ENCODE measurements around the gene HS3ST2. TPM values are rescaled to one million over a fixed set of nuclear protein-coding genes. Genes with fewer than 3 reads are reported as not detected.
"Not testable (repeated sequence)": the region's sequence is repeated elsewhere in the genome, so short reads cannot be mapped to it uniquely, and the experiment has no call there.

The HS3ST2 gene
- total and polyA plus RNA-seq, 2 donors: 2.4 TPM; not detected in 1

DNA sequence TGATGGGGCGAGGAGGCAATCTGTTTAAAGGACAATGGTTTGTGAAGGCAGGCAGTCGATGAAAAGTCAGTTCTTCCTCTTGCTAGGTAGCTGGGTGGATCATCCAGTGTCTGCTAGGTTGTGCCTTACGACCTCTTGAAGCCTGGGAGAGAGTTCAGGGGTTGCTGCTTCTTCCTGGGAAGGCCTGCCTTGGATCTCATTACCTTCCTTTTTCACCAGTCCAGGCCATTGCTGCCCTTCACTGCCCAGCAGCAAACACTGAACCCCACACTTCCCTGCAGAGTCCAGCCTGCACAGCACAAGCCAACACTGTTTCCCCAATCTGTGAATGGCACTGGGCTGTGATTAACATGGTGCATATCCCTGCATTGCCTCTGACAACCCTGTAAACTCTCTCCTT, 24.7 kb downstream of the HS3ST2 start:
- Histone ChIP-seq H3K27me3 (ENCODE audit: control insufficient read depth in 2 of 2, insufficient read depth in 1 of 2, low read length in 1 of 2) (no peaks in the 10 kb centered on the region), H3K9me3 (ENCODE audit: control insufficient read depth in 2 of 2, insufficient read depth in 1 of 2, low read length in 1 of 2) (no peaks in the 10 kb centered on the region), H3K4me3 (ENCODE audit: low read length in 2 of 2) (no peak overlapping the region), H3K27ac (ENCODE audit: low read depth in 1 of 2, low read length in 1 of 2) (no peak overlapping the region), H3K4me1 (ENCODE audit: control insufficient read depth in 2 of 2, insufficient read depth in 2 of 2, low read length in 2 of 2) (no peaks in the 10 kb centered on the region), H3K36me3 (ENCODE audit: control insufficient read depth in 2 of 2, insufficient read depth in 2 of 2, low read length in 1 of 2) (no peaks in the 10 kb centered on the region)
- no peak for DNase-seq (ENCODE audit: low read depth in 6 of 9, low spot score in 9 of 9)
- WGBS: 86% methylated on average over 3 of the region's 3 CpGs

GRCh38 chr16:22842031-22842430, 28.1 kb downstream of the HS3ST2 start:
- DNase-seq (ENCODE audit: low read depth in 6 of 9, low spot score in 9 of 9); H3K9me3 ChIP-seq (ENCODE audit: control insufficient read depth in 2 of 2, insufficient read depth in 1 of 2, low read length in 1 of 2); H3K27me3 ChIP-seq (ENCODE audit: control insufficient read depth in 2 of 2, insufficient read depth in 1 of 2, low read length in 1 of 2); H3K4me1 ChIP-seq (ENCODE audit: control insufficient read depth in 2 of 2, insufficient read depth in 2 of 2, low read length in 2 of 2); H3K4me3 ChIP-seq (ENCODE audit: low read length in 2 of 2); H3K27ac ChIP-seq (ENCODE audit: low read depth in 1 of 2, low read length in 1 of 2); H3K36me3 ChIP-seq (ENCODE audit: control insufficient read depth in 2 of 2, insufficient read depth in 2 of 2, low read length in 1 of 2): not testable (repeated sequence)
- WGBS: 95% methylated on average over 4 of the region's 4 CpGs

- Histone ChIP-seq H3K27ac (ENCODE audit: low read depth in 1 of 2, low read length in 1 of 2) (no peak overlapping the region), H3K4me1 (ENCODE audit: control insufficient read depth in 2 of 2, insufficient read depth in 2 of 2, low read length in 2 of 2) (no peaks in the 10 kb centered on the region), H3K36me3 (ENCODE audit: control insufficient read depth in 2 of 2, insufficient read depth in 2 of 2, low read length in 1 of 2) (no peaks in the 10 kb centered on the region), H3K27me3 (ENCODE audit: control insufficient read depth in 2 of 2, insufficient read depth in 1 of 2, low read length in 1 of 2) (no peaks in the 10 kb centered on the region), H3K9me3 (ENCODE audit: control insufficient read depth in 2 of 2, insufficient read depth in 1 of 2, low read length in 1 of 2) (no peaks in the 10 kb centered on the region), H3K4me3 (ENCODE audit: low read length in 2 of 2) (no peak overlapping the region)
- DNase-seq (ENCODE audit: low read depth in 6 of 9, low spot score in 9 of 9): no peak
- 93% methylated on average over 3 of the region's 3 CpGs for WGBS
Measured at GRCh38 chr16:22843122-22843521, 29.2 kb downstream of the HS3ST2 start.

DNA sequence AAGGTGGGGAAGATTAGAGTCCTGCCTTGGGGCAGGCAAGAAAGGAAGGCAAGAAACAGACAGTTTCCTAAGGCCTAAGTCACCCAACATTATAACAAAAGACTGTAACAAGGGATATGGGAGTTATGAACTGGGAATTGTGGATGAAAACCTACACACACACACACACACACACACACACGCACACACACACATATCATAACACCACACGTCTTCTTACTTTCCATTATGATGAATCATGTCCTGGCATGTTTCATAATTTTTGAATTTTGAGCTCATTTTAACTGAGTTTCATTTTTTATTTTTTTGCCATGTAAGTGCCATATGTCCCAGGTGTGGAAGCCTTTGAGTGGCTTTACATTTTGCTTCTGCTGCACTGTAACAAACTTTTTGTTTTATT, 29.9 kb downstream of the HS3ST2 start:
- Histone ChIP-seq H3K4me3 (ENCODE audit: low read length in 2 of 2) (no peak overlapping the region), H3K27ac (ENCODE audit: low read depth in 1 of 2, low read length in 1 of 2) (no peak overlapping the region), H3K36me3 (ENCODE audit: control insufficient read depth in 2 of 2, insufficient read depth in 2 of 2, low read length in 1 of 2) (no peaks in the 10 kb centered on the region), H3K4me1 (ENCODE audit: control insufficient read depth in 2 of 2, insufficient read depth in 2 of 2, low read length in 2 of 2) (no peaks in the 10 kb centered on the region), H3K27me3 (ENCODE audit: control insufficient read depth in 2 of 2, insufficient read depth in 1 of 2, low read length in 1 of 2) (no peaks in the 10 kb centered on the region), H3K9me3 (ENCODE audit: control insufficient read depth in 2 of 2, insufficient read depth in 1 of 2, low read length in 1 of 2) (no peaks in the 10 kb centered on the region)
- DNase-seq (ENCODE audit: low read depth in 6 of 9, low spot score in 9 of 9): no peak
- 84% methylated on average over 2 of the region's 2 CpGs for WGBS

- H3K27ac ChIP-seq (ENCODE audit: low read depth in 1 of 2, low read length in 1 of 2): no peak overlapping the region
- H3K4me1 ChIP-seq (ENCODE audit: control insufficient read depth in 2 of 2, insufficient read depth in 2 of 2, low read length in 2 of 2): no peaks in the 10 kb centered on the region
- H3K4me3 ChIP-seq (ENCODE audit: low read length in 2 of 2): no peak overlapping the region
- no peak for DNase-seq (ENCODE audit: low read depth in 6 of 9, low spot score in 9 of 9)
- H3K36me3 ChIP-seq (ENCODE audit: control insufficient read depth in 2 of 2, insufficient read depth in 2 of 2, low read length in 1 of 2): no peaks in the 10 kb centered on the region
- WGBS: 82% methylated on average over 3 of the region's 3 CpGs
- no peaks in the 10 kb centered on the region for H3K27me3 ChIP-seq (ENCODE audit: control insufficient read depth in 2 of 2, insufficient read depth in 1 of 2, low read length in 1 of 2)
- H3K9me3 ChIP-seq (ENCODE audit: control insufficient read depth in 2 of 2, insufficient read depth in 1 of 2, low read length in 1 of 2): no peaks in the 10 kb centered on the region
Measured at GRCh38 chr16:22844416-22844815, 30.5 kb downstream of the HS3ST2 start.

GRCh38 chr16:22847100-22847499, 33.1 kb downstream of the HS3ST2 start:
- no peak for DNase-seq (ENCODE audit: low read depth in 6 of 9, low spot score in 9 of 9)
- Histone ChIP-seq H3K4me1 (ENCODE audit: control insufficient read depth in 2 of 2, insufficient read depth in 2 of 2, low read length in 2 of 2) (no peaks in the 10 kb centered on the region), H3K36me3 (ENCODE audit: control insufficient read depth in 2 of 2, insufficient read depth in 2 of 2, low read length in 1 of 2) (no peaks in the 10 kb centered on the region), H3K4me3 (ENCODE audit: low read length in 2 of 2) (no peak overlapping the region), H3K27me3 (ENCODE audit: control insufficient read depth in 2 of 2, insufficient read depth in 1 of 2, low read length in 1 of 2) (no peaks in the 10 kb centered on the region), H3K9me3 (ENCODE audit: control insufficient read depth in 2 of 2, insufficient read depth in 1 of 2, low read length in 1 of 2) (no peaks in the 10 kb centered on the region), H3K27ac (ENCODE audit: low read depth in 1 of 2, low read length in 1 of 2) (no peak overlapping the region)
- 81% methylated on average over 3 of the region's 3 CpGs for WGBS

- H3K9me3 ChIP-seq (ENCODE audit: control insufficient read depth in 2 of 2, insufficient read depth in 1 of 2, low read length in 1 of 2): no peaks in the 10 kb centered on the region
- H3K27me3 ChIP-seq (ENCODE audit: control insufficient read depth in 2 of 2, insufficient read depth in 1 of 2, low read length in 1 of 2): no peaks in the 10 kb centered on the region
Measured at GRCh38 chr16:22847690-22848089, 33.7 kb downstream of the HS3ST2 start.

GRCh38 chr16:22848451-22848850, 34.5 kb downstream of the HS3ST2 start:
- no peak for DNase-seq (ENCODE audit: low read depth in 6 of 9, low spot score in 9 of 9)
- Histone ChIP-seq H3K27me3 (ENCODE audit: control insufficient read depth in 2 of 2, insufficient read depth in 1 of 2, low read length in 1 of 2) (no peaks in the 10 kb centered on the region), H3K36me3 (ENCODE audit: control insufficient read depth in 2 of 2, insufficient read depth in 2 of 2, low read length in 1 of 2) (no peaks in the 10 kb centered on the region), H3K27ac (ENCODE audit: low read depth in 1 of 2, low read length in 1 of 2) (no peak overlapping the region), H3K4me1 (ENCODE audit: control insufficient read depth in 2 of 2, insufficient read depth in 2 of 2, low read length in 2 of 2) (no peaks in the 10 kb centered on the region), H3K9me3 (ENCODE audit: control insufficient read depth in 2 of 2, insufficient read depth in 1 of 2, low read length in 1 of 2) (no peaks in the 10 kb centered on the region), H3K4me3 (ENCODE audit: low read length in 2 of 2) (no peak overlapping the region)
- WGBS: 58% methylated on average over 4 of the region's 4 CpGs

More at GRCh38 chr16:22847690-22848089, 33.7 kb downstream of the HS3ST2 start:
- Histone ChIP-seq H3K4me1 (ENCODE audit: control insufficient read depth in 2 of 2, insufficient read depth in 2 of 2, low read length in 2 of 2) (no peaks in the 10 kb centered on the region), H3K4me3 (ENCODE audit: low read length in 2 of 2) (no peak overlapping the region), H3K27ac (ENCODE audit: low read depth in 1 of 2, low read length in 1 of 2) (no peak overlapping the region), H3K36me3 (ENCODE audit: control insufficient read depth in 2 of 2, insufficient read depth in 2 of 2, low read length in 1 of 2) (no peaks in the 10 kb centered on the region)
- no peak for DNase-seq (ENCODE audit: low read depth in 6 of 9, low spot score in 9 of 9)
- WGBS: 98% methylated on average over 2 of the region's 2 CpGs

DNA sequence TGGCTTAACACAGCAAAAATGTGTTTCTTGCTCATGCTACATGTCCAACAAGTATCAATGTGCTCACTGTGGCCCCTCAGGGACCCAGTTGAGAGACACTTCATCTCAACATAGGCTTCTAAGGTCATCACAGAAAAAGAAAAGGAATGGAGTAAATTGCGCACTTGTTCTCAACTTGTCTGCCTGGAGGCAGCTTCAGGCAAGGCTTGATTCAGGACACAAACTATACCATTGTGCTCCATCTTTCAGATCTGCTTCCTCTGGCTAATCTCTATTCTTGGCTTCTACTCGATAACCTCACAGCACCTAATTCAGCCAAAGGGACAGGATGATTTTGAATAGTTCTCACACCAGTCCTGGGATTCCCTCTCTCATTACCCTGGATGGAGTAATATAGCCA, 35.6 kb downstream of the HS3ST2 start:
- Histone ChIP-seq H3K27ac (ENCODE audit: low read depth in 1 of 2, low read length in 1 of 2) (no peak overlapping the region), H3K36me3 (ENCODE audit: control insufficient read depth in 2 of 2, insufficient read depth in 2 of 2, low read length in 1 of 2) (no peaks in the 10 kb centered on the region), H3K27me3 (ENCODE audit: control insufficient read depth in 2 of 2, insufficient read depth in 1 of 2, low read length in 1 of 2) (no peaks in the 10 kb centered on the region), H3K4me1 (ENCODE audit: control insufficient read depth in 2 of 2, insufficient read depth in 2 of 2, low read length in 2 of 2) (no peaks in the 10 kb centered on the region), H3K4me3 (ENCODE audit: low read length in 2 of 2) (no peak overlapping the region), H3K9me3 (ENCODE audit: control insufficient read depth in 2 of 2, insufficient read depth in 1 of 2, low read length in 1 of 2) (no peaks in the 10 kb centered on the region)
- WGBS: 97% methylated on average over 2 of the region's 2 CpGs
- DNase-seq (ENCODE audit: low read depth in 6 of 9, low spot score in 9 of 9): no peak

GRCh38 chr16:22855231-22855630, 41.3 kb downstream of the HS3ST2 start:
- WGBS: 64% methylated on average over 2 of the region's 2 CpGs
- Histone ChIP-seq H3K9me3 (ENCODE audit: control insufficient read depth in 2 of 2, insufficient read depth in 1 of 2, low read length in 1 of 2) (no peaks in the 10 kb centered on the region), H3K4me3 (ENCODE audit: low read length in 2 of 2) (no peak overlapping the region), H3K27me3 (ENCODE audit: control insufficient read depth in 2 of 2, insufficient read depth in 1 of 2, low read length in 1 of 2) (no peaks in the 10 kb centered on the region), H3K36me3 (ENCODE audit: control insufficient read depth in 2 of 2, insufficient read depth in 2 of 2, low read length in 1 of 2) (no peaks in the 10 kb centered on the region), H3K4me1 (ENCODE audit: control insufficient read depth in 2 of 2, insufficient read depth in 2 of 2, low read length in 2 of 2) (no peaks in the 10 kb centered on the region), H3K27ac (ENCODE audit: low read depth in 1 of 2, low read length in 1 of 2) (no peak overlapping the region)
- no peak for DNase-seq (ENCODE audit: low read depth in 6 of 9, low spot score in 9 of 9)
